CD14-positive monocyte (primary cell): ENCODE results near the gene HOXB4. TPM values are rescaled to one million over a fixed set of nuclear protein-coding genes. Genes with fewer than 3 reads are reported as not detected.

Source experiments
- DNase-seq, 3 donors: peaks; one replicate each; pipeline ENCODE4 v3.0.0-alpha.2; 2011 to 2022
- H2AFZ ChIP-seq: 2 replicates; pipeline ENCODE4 v1.6.0; 2012; ENCODE audit warnings: mild to moderate bottlenecking, low read depth, low read length, inconsistent platforms; ENCODE audit not compliant: insufficient read depth, poor library complexity, severe bottlenecking
- H3K27ac ChIP-seq, 2 donors: 1 replicate in 1 of 2; 2 replicates in 1 of 2; pipeline ENCODE4 v1.5.1; 2012 to 2013; ENCODE audit warnings: low read length in 2 of 2, control low read depth in 1 of 2, inconsistent platforms in 1 of 2, low read depth in 1 of 2, mild to moderate bottlenecking in 1 of 2
- H3K27me3 ChIP-seq, 2 donors: one replicate each; pipeline versions ENCODE4 v1.6.0 to v1.6.1; 2011 to 2013; ENCODE audit warnings: low read length in 2 of 2; ENCODE audit not compliant: control insufficient read depth in 2 of 2, insufficient read depth in 2 of 2
- H3K36me3 ChIP-seq, 2 donors: replicated peaks in 1 of 2; 1 replicate in 1 of 2; 2 replicates in 1 of 2; pipeline versions ENCODE4 v1.5.1 to v1.6.1; 2012 to 2013; ENCODE audit warnings: low read length in 2 of 2, control low read depth in 1 of 2, inconsistent platforms in 1 of 2, mild to moderate bottlenecking in 1 of 2; ENCODE audit not compliant: insufficient read depth in 2 of 2, control insufficient read depth in 1 of 2
- H3K4me1 ChIP-seq, 2 donors: 1 replicate in 1 of 2; 2 replicates in 1 of 2; pipeline versions ENCODE4 v1.5.1 to v1.6.1; 2012 to 2013; ENCODE audit warnings: low read length in 2 of 2, control low read depth in 1 of 2, inconsistent platforms in 1 of 2, mild to moderate bottlenecking in 1 of 2, moderate library complexity in 1 of 2; ENCODE audit not compliant: insufficient read depth in 2 of 2, control insufficient read depth in 1 of 2
- H3K4me2 ChIP-seq: replicated peaks from 2 replicates; pipeline ENCODE3; 2012; ENCODE audit warnings: low read length, moderate library complexity, mild to moderate bottlenecking; ENCODE audit not compliant: poor library complexity, severe bottlenecking; ENCODE audit errors: extremely low read depth
- H3K4me3 ChIP-seq, 3 experiments: fragments of 200-600 bp in 1 of 3; sonication (generic) in 1 of 3; replicated peaks in 1 of 3; 1 replicate in 2 of 3; 2 replicates in 1 of 3; pipeline ENCODE4 v1.5.1; 2011 to 2013; ENCODE audit warnings: low read length in 3 of 3, mild to moderate bottlenecking in 3 of 3, control low read depth in 2 of 3, low read depth in 2 of 3, inconsistent platforms in 1 of 3, moderate library complexity in 1 of 3
- H3K79me2 ChIP-seq: 2 replicates; pipeline ENCODE4 v1.6.0; 2012; ENCODE audit warnings: mild to moderate bottlenecking, control low read depth, inconsistent platforms, low read length, moderate library complexity; ENCODE audit not compliant: insufficient read depth
- H3K9ac ChIP-seq: 2 replicates; pipeline ENCODE4 v1.6.0; 2017; ENCODE audit warnings: low read length, mild to moderate bottlenecking; ENCODE audit not compliant: insufficient read depth, poor library complexity, severe bottlenecking
- H3K9me3 ChIP-seq, 2 donors: replicated peaks in 1 of 2; 1 replicate in 1 of 2; 2 replicates in 1 of 2; pipeline versions ENCODE4 v1.5.1 to v1.6.1; 2012 to 2013; ENCODE audit warnings: low read length in 2 of 2, control low read depth in 1 of 2; ENCODE audit not compliant: control insufficient read depth in 1 of 2, insufficient read depth in 1 of 2
- H4K20me1 ChIP-seq: 2 replicates; pipeline ENCODE4 v1.6.0; 2012; ENCODE audit warnings: mild to moderate bottlenecking, low read length, control low read depth, moderate library complexity; ENCODE audit not compliant: insufficient read depth
- H3K27ac Mint-ChIP-seq, 7 donors: one replicate each; pipeline ENCODE4 v1.8.0; 2020; ENCODE audit warnings: mild to moderate bottlenecking in 7 of 7, mixed read lengths in 7 of 7, moderate library complexity in 6 of 7, inconsistent platforms in 2 of 7
- H3K27me3 Mint-ChIP-seq, 3 donors: one replicate each; pipeline ENCODE4 v1.8.0; 2021 to 2022; ENCODE audit warnings: low read depth in 3 of 3, mild to moderate bottlenecking in 3 of 3, mixed read lengths in 3 of 3, moderate library complexity in 3 of 3, inconsistent platforms in 1 of 3
- H3K36me3 Mint-ChIP-seq, 2 donors: one replicate each; pipeline ENCODE4 v1.8.0; 2020; ENCODE audit warnings: mixed read lengths in 2 of 2, inconsistent platforms in 1 of 2, mild to moderate bottlenecking in 1 of 2
- H3K4me1 Mint-ChIP-seq: one replicate; pipeline ENCODE4 v1.8.0; 2020; ENCODE audit warnings: mild to moderate bottlenecking, mixed read lengths
- H3K4me3 Mint-ChIP-seq, 2 donors: one replicate each; pipeline ENCODE4 v1.8.0; 2020; ENCODE audit warnings: mild to moderate bottlenecking in 2 of 2, mixed read lengths in 2 of 2, moderate library complexity in 1 of 2
- H3K9me3 Mint-ChIP-seq, 7 donors: one replicate each; pipeline ENCODE4 v1.8.0; 2020 to 2022; ENCODE audit warnings: mixed read lengths in 7 of 7, mild to moderate bottlenecking in 6 of 7, moderate library complexity in 6 of 7, inconsistent platforms in 2 of 7
- WGBS: methylation state at CpG from one replicate; pipeline ENCODE4 v1.1.5; 2013; ENCODE audit warnings: missing lambda C conversion rate; ENCODE audit not compliant: insufficient coverage; 5-methylcytosine and 5-hydroxymethylcytosine counted together
- intact Hi-C, 2 donors: fragments of 100-400 bp; cut with micrococcal nuclease; formaldehyde crosslinking; loops; one replicate each; pipeline versions ENCODE4 v1.15.0 to v1.15.1; 2023
- polyA plus RNA-seq, 3 donors: library from polyadenylated mRNA; depleted of rRNA in 1 of 3; unstranded in 2 of 3; stranded (reverse) in 1 of 3; fragments of 300-500 nt in 2 of 3; fragments of >200 nt in 1 of 3; fragmentation: Illumina TruSeq in 2 of 3; gene quantifications; 1 replicate in 2 of 3; 2 replicates in 1 of 3; pipeline ENCODE4 v1.2.3, GENCODE V29; 2012 to 2021
- TF ChIP-seq, protein P1 (sequence below): fragments of 200-600 bp; IDR thresholded peaks from one replicate; pipeline ENCODE4 v1.8.0; 2022; ENCODE audit warnings: antibody characterized with exemption, mild to moderate bottlenecking

Gene HOXB4
- polyA plus RNA-seq, 3 donors, result 0.16 TPM; not detected in 2

DNA sequence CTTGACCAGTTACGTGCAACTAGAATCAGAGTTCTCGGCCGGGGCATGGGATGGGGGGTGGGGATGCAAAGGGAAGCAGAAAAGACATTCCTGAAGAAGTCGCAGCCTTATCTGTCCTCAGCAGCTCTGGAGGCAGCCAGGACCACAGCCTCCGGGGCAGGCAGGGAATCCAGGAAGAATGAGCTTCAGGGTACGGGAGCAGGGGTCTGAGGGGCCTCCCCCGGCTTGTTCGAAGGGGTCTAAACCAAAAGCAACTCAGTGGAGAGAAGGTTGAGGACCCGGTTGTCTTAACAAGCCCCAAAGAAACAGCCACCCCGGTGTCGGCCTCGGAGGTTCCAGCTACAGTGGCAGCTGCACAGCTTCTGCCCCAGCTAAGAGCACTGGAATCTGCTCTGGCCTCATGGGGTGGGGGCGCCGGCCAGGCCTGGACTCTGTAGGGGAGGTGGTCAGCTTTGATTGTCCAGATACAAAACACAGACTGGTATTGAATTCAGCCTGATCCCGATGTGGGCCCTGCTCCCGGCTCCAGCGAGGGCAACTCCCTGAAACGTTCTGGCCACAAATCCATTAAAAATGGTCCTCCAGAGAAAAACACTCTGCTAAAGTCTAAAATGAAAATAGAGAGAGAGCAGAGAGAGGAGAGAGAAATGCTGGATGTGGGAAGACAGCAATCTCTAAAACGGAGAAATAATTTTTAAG, 7.7 kb downstream of the HOXB4 start:
- no peak overlapping the region for H3K4me2 ChIP-seq
- Mint-ChIP-seq H3K27me3 (peaks cover 5 to 43% (median 29%) of the 10 kb centered on the region in 3 donors), H3K4me3 (peak overlapping the region in 1 of 2 donors; percentile 29), H3K4me1 (peaks cover 8% of the 10 kb centered on the region), H3K27ac (peak overlapping the region in 1 of 7 donors; percentile 16), H3K9me3 (peaks cover 0 to 6% (median 2%) of the 10 kb centered on the region in 7 donors), H3K36me3 (peaks cover 2 to 6% of the 10 kb centered on the region in 2 donors)
- no peak overlapping the region for H3K27ac ChIP-seq
- TF ChIP-seq, protein P1, sequence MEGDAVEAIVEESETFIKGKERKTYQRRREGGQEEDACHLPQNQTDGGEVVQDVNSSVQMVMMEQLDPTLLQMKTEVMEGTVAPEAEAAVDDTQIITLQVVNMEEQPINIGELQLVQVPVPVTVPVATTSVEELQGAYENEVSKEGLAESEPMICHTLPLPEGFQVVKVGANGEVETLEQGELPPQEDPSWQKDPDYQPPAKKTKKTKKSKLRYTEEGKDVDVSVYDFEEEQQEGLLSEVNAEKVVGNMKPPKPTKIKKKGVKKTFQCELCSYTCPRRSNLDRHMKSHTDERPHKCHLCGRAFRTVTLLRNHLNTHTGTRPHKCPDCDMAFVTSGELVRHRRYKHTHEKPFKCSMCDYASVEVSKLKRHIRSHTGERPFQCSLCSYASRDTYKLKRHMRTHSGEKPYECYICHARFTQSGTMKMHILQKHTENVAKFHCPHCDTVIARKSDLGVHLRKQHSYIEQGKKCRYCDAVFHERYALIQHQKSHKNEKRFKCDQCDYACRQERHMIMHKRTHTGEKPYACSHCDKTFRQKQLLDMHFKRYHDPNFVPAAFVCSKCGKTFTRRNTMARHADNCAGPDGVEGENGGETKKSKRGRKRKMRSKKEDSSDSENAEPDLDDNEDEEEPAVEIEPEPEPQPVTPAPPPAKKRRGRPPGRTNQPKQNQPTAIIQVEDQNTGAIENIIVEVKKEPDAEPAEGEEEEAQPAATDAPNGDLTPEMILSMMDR, result no peak
- H3K27me3 ChIP-seq, result peaks cover 59 to 96% of the 10 kb centered on the region in 2 donors
- H3K4me1 ChIP-seq, result peaks cover 0 to 4% of the 10 kb centered on the region in 2 donors
- no peak overlapping the region for H3K9ac ChIP-seq
- H3K36me3 ChIP-seq, result no peaks in the 10 kb centered on the region
- no peaks in the 10 kb centered on the region for H4K20me1 ChIP-seq
- intact Hi-C loops, result no loop called here
- no peak overlapping the region for H3K4me3 ChIP-seq
- no peaks in the 10 kb centered on the region for H3K79me2 ChIP-seq
- no peak overlapping the region for H2AFZ ChIP-seq
- 58% methylated on average over 13 of the region's 19 CpGs for WGBS
- no peak for DNase-seq
- H3K9me3 ChIP-seq, result no peaks in the 10 kb centered on the region

DNA sequence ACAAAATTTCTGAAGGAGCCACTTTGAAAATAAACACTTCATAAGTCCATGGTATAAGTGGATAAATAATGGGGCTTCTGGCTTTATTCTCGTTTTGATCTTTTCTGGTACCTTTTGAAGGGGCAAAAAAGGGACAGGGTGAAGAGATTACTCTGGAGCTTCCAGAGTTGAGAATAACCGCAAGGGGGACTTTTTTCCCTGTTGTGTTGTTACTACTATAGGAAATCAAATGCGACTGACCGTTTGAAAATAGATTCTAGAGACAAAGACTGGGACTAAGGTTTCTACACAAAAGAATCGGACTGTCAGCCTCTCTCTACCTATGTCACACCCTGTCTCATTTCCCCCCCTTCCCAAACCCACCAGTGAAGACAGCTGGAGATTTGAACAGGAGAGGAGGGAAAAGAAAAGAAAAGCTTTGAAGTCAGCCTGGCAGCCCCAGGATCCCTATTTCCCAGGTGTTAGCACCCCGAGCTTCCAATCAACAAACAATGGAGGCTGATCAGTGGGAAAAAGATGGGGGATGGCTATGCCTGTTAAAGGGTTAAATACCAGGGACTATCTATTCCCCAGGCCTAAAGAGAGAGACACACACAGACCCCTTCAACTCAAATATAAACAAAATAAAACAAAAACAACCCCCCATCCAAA, 8.4 kb downstream of the HOXB4 start:
- peaks cover 2 to 6% of the 10 kb centered on the region in 2 donors for H3K36me3 Mint-ChIP-seq
- peaks cover 0 to 40% (median 23%) of the 10 kb centered on the region in 3 donors for H3K27me3 Mint-ChIP-seq
- Histone ChIP-seq H3K36me3 (no peaks in the 10 kb centered on the region), H3K9me3 (no peaks in the 10 kb centered on the region), H3K4me3 (no peak overlapping the region), H3K27me3 (peaks cover 59 to 96% of the 10 kb centered on the region in 2 donors), H3K9ac (no peak overlapping the region), H3K79me2 (no peaks in the 10 kb centered on the region), H3K4me1 (peaks cover 0 to 4% of the 10 kb centered on the region in 2 donors), H2AFZ (no peak overlapping the region), H3K27ac (no peak overlapping the region), H4K20me1 (no peaks in the 10 kb centered on the region), H3K4me2 (no peak overlapping the region)
- peaks cover 0 to 6% (median 2%) of the 10 kb centered on the region in 7 donors for H3K9me3 Mint-ChIP-seq
- intact Hi-C loops, result no loop called here
- peaks cover 8% of the 10 kb centered on the region for H3K4me1 Mint-ChIP-seq
- H3K4me3 Mint-ChIP-seq, result peak overlapping the region in 1 of 2 donors; percentile 75
- H3K27ac Mint-ChIP-seq, result no peak overlapping the region
- TF ChIP-seq, protein P1, result no peak
- WGBS, result no CpG with 5 or more reads among the region's 6 CpGs
- no peak for DNase-seq
